Measurements from ENCODE around the gene DNMT1. TPM values are rescaled to one million over a fixed set of nuclear protein-coding genes. Genes with fewer than 3 reads are reported as not detected.

DNMT1 gene
- total RNA-seq, 1 experiment from 2014 or later, result 227 TPM

GRCh38 chr19:10141479-10141878 lies 53.3 kb downstream of the DNMT1 start:
- no CpG with 5 or more reads among the region's 13 CpGs for WGBS (ENCODE audit: extremely low coverage, insufficient read length, low lambda C conversion rate)

More at GRCh38 chr19:10141479-10141878, 53.3 kb downstream of the DNMT1 start:
- H3K79me1 ChIP-seq (ENCODE audit: insufficient read depth, low read depth, low read length, poor library complexity, severe bottlenecking), result no peaks in the 10 kb centered on the region
- TF ChIP-seq, protein P1, sequence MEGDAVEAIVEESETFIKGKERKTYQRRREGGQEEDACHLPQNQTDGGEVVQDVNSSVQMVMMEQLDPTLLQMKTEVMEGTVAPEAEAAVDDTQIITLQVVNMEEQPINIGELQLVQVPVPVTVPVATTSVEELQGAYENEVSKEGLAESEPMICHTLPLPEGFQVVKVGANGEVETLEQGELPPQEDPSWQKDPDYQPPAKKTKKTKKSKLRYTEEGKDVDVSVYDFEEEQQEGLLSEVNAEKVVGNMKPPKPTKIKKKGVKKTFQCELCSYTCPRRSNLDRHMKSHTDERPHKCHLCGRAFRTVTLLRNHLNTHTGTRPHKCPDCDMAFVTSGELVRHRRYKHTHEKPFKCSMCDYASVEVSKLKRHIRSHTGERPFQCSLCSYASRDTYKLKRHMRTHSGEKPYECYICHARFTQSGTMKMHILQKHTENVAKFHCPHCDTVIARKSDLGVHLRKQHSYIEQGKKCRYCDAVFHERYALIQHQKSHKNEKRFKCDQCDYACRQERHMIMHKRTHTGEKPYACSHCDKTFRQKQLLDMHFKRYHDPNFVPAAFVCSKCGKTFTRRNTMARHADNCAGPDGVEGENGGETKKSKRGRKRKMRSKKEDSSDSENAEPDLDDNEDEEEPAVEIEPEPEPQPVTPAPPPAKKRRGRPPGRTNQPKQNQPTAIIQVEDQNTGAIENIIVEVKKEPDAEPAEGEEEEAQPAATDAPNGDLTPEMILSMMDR (conservative IDR thresholded peaks at IDR 0.05), result no peak
- H2BK120ac ChIP-seq (ENCODE audit: low read depth, low read length, poor library complexity, severe bottlenecking), result no peak overlapping the region
- H3K14ac ChIP-seq (ENCODE audit: insufficient read depth, low read length), result no peak overlapping the region
- H3K9ac ChIP-seq (ENCODE audit: extremely low read depth, insufficient read length, low read length), result no peak overlapping the region
- H3K4me1 Mint-ChIP-seq, result no peaks in the 10 kb centered on the region
- no peak overlapping the region for H2BK20ac ChIP-seq (ENCODE audit: low read depth, low read length, poor library complexity, severe bottlenecking)
- H2BK15ac ChIP-seq (ENCODE audit: low read depth, low read length), result no peak overlapping the region
- H3K27me3 ChIP-seq (ENCODE audit: insufficient read depth, low read length), result no peaks in the 10 kb centered on the region
- no peak overlapping the region for H3K4me3 Mint-ChIP-seq
- H3K27ac ChIP-seq (ENCODE audit: insufficient read length, low read depth, low read length), result no peak overlapping the region
- H4K8ac ChIP-seq (replicated peaks; ENCODE audit: insufficient read length, low read depth, low read length), result no peak overlapping the region
- no peaks in the 10 kb centered on the region; the same call in 1 of the 2 replicates for H3K27me3 Mint-ChIP-seq (ENCODE audit: low read depth)
- H3T11ph ChIP-seq (ENCODE audit: low read length), result no peak overlapping the region
- H3K23me2 ChIP-seq (ENCODE audit: insufficient read length, low read depth, low read length, poor library complexity, severe bottlenecking), result no peaks in the 10 kb centered on the region
- no peaks in the 10 kb centered on the region for H3K9me3 Mint-ChIP-seq
- 0 out of 2 replicates have a peak, but pooled peaks cover 2% of the 10 kb centered on the region for H3K79me2 ChIP-seq (ENCODE audit: insufficient read depth, low read length)
- H4K20me1 ChIP-seq (ENCODE audit: control insufficient read depth, insufficient read depth, insufficient read length), result no peaks in the 10 kb centered on the region
- no peak overlapping the region for H4K91ac ChIP-seq (ENCODE audit: insufficient read length, low read depth, low read length)
- H3K4me2 ChIP-seq (ENCODE audit: insufficient read depth, insufficient read length, low read length), result no peak overlapping the region
- H3K27ac Mint-ChIP-seq, result no peak overlapping the region
- no peak overlapping the region for H2BK12ac ChIP-seq (ENCODE audit: insufficient read length, low read depth, low read length)
- no peak overlapping the region for H4K5ac ChIP-seq (ENCODE audit: insufficient read length, low read depth, low read length)
- no peaks in the 10 kb centered on the region for H3K4me1 ChIP-seq (ENCODE audit: insufficient read depth, low read length)
- H3K36me3 Mint-ChIP-seq (ENCODE audit: insufficient read depth in 1 of 3, low read depth in 3 of 3), result peaks cover 49 to 98% (median 89%) of the 10 kb centered on the region in 3 experiments; a peak in 6 of 7 replicates
- H2AK5ac ChIP-seq (ENCODE audit: insufficient read length, low read length), result no peak overlapping the region
- DNase-seq, result no peak
- H3K4ac ChIP-seq (ENCODE audit: low read depth, low read length), result no peak overlapping the region
- H2BK5ac ChIP-seq (ENCODE audit: insufficient read length, low read length), result no peak overlapping the region
- no peak overlapping the region for H3K56ac ChIP-seq (ENCODE audit: insufficient read length, low read depth, low read length)
- H3K23ac ChIP-seq (ENCODE audit: insufficient read length, low read depth, low read length), result no peak overlapping the region
- H2AFZ ChIP-seq (ENCODE audit: low read length), result no peak overlapping the region
- no peaks in the 10 kb centered on the region for H3K9me3 ChIP-seq (ENCODE audit: control insufficient read depth, low read depth, low read length)
- H3K18ac ChIP-seq (ENCODE audit: insufficient read length, low read depth, low read length), result no peak overlapping the region

Data from H9 (cell line).